HCT116 (cell line): Measurements from ENCODE around the gene TEX101. TPM values are rescaled to one million over a fixed set of nuclear protein-coding genes. Genes with fewer than 3 reads are reported as not detected.

Experiments used
- ATAC-seq: fragments of 200-7000 bp; cut with Tn5 transposase; 2 replicates; pipeline ENCODE4 v1.9.1; 2020; ENCODE audit warnings: mild to moderate bottlenecking, moderate library complexity
- BruUV-seq: library from RNA; stranded (reverse); fragments of 400-500 nt; replicated peaks from 2 replicates; lab custom pipeline; 2021; lab: Mats Ljungman, UMichigan
- CTCF ChIA-PET: fragments of 300-600 bp; sonication (Branson Sonifier 250); formaldehyde crosslinking; loops from one replicate; lab custom pipeline; 2021; ENCODE audit warnings: antibody characterized with exemption; lab: Charles Lee
- POLR2A ChIA-PET: fragments of 300-600, 350-600 bp; sonication (Branson Sonifier 250); formaldehyde crosslinking; loops from one replicate; lab custom pipeline; 2021; ENCODE audit warnings: antibody characterized with exemption; lab: Charles Lee
- RAD21 ChIA-PET, 2 experiments: fragments of 300-600 bp; sonication (Branson Sonifier 250); formaldehyde crosslinking; loops; one replicate each; lab custom pipeline; 2023; ENCODE audit warnings: low total read pairs in 2 of 2; ENCODE audit not compliant: uncharacterized antibody in 2 of 2, unreplicated experiment in 2 of 2, low non-redundant PET in 1 of 2; lab: Charles Lee
- DNase-seq: peaks from one replicate; pipeline ENCODE4 v3.0.0-alpha.2; 2010; ENCODE audit warnings: low read depth, low spot score
- H2AFZ ChIP-seq: fragments of 200-600 bp; shearing (Covaris generic), sonication (generic); 2 replicates; pipeline ENCODE4 v1.6.1; 2017; ENCODE audit warnings: low read depth, mixed run types, mixed read lengths, antibody characterized with exemption, low read length; ENCODE audit not compliant: poor library complexity, severe bottlenecking
- H3K27ac ChIP-seq: 2 replicates; pipeline ENCODE4 v1.5.1; 2012; ENCODE audit warnings: low read depth, low read length
- H3K27me3 ChIP-seq: fragments of 200-600 bp; sonication (generic); 2 replicates; pipeline ENCODE4 v1.6.1; 2016; ENCODE audit warnings: mixed run types, low read length, mixed read lengths; ENCODE audit not compliant: insufficient read depth
- H3K36me3 ChIP-seq, 2 experiments: fragments of 200-500 bp in 1 of 2; fragments of 200-600 bp in 1 of 2; sonication (Bioruptor generic) in 1 of 2; sonication (generic) in 1 of 2; 2 replicates each; pipeline versions ENCODE4 v1.5.1 to v1.6.1; 2014 to 2016; ENCODE audit warnings: low read length in 2 of 2, inconsistent platforms in 1 of 2, mixed read lengths in 1 of 2, mixed run types in 1 of 2; ENCODE audit not compliant: insufficient read depth in 2 of 2, control insufficient read depth in 1 of 2
- H3K4me1 ChIP-seq, 2 experiments: fragments of 200-600 bp in 1 of 2; sonication (generic) in 1 of 2; 2 replicates each; pipeline versions ENCODE4 v1.5.1 to v1.6.1; 2012 to 2017; ENCODE audit warnings: low read length in 2 of 2, inconsistent platforms in 1 of 2, mild to moderate bottlenecking in 1 of 2, mixed read lengths in 1 of 2, mixed run types in 1 of 2, moderate library complexity in 1 of 2; ENCODE audit not compliant: insufficient read depth in 2 of 2, control insufficient read depth in 1 of 2
- H3K4me2 ChIP-seq: fragments of 200-600 bp; sonication (generic); 2 replicates; pipeline ENCODE4 v1.6.1; 2017; ENCODE audit warnings: mixed run types, low read length, mixed read lengths
- H3K4me3 ChIP-seq, 2 experiments: fragments of 200-600 bp in 1 of 2; sonication (generic) in 1 of 2; replicated peaks in 1 of 2; 2 replicates each; pipeline ENCODE4 v1.5.1; 2011 to 2016; ENCODE audit warnings: low read length in 2 of 2, control low read depth in 1 of 2, low read depth in 1 of 2, mild to moderate bottlenecking in 1 of 2, mixed read lengths in 1 of 2, mixed run types in 1 of 2
- H3K79me2 ChIP-seq: fragments of 200-600 bp; sonication (generic); 2 replicates; pipeline ENCODE4 v1.6.1; 2017; ENCODE audit warnings: mild to moderate bottlenecking, mixed run types, low read length, moderate library complexity, mixed read lengths; ENCODE audit not compliant: insufficient read depth
- H3K9ac ChIP-seq: fragments of 200-600 bp; sonication (generic); 2 replicates; pipeline ENCODE4 v1.6.1; 2016; ENCODE audit warnings: low read length, mixed read lengths
- H3K9me2 ChIP-seq: fragments of 200-600 bp; sonication (generic), shearing (Covaris generic); 2 replicates; pipeline ENCODE4 v1.6.1; 2017; ENCODE audit warnings: mixed run types, mild to moderate bottlenecking, moderate library complexity; ENCODE audit not compliant: insufficient read depth
- H3K9me3 ChIP-seq, 2 experiments: fragments of 200-500 bp in 1 of 2; fragments of 200-600 bp in 1 of 2; sonication (Bioruptor generic) in 1 of 2; sonication (generic) in 1 of 2; 2 replicates each; pipeline ENCODE4 v1.6.1; 2014 to 2017; ENCODE audit warnings: low read length in 2 of 2, mixed read lengths in 2 of 2, inconsistent platforms in 1 of 2, low read depth in 1 of 2, mild to moderate bottlenecking in 1 of 2, mixed run types in 1 of 2, moderate library complexity in 1 of 2; ENCODE audit not compliant: control insufficient read depth in 1 of 2, insufficient read depth in 1 of 2
- H4K20me1 ChIP-seq: fragments of 200-600 bp; sonication (generic), shearing (Covaris generic); 2 replicates; pipeline ENCODE4 v1.6.1; 2017; ENCODE audit warnings: mixed run types, mild to moderate bottlenecking, moderate library complexity; ENCODE audit not compliant: insufficient read depth
- CBX3 ChIP-seq: IDR thresholded peaks from 2 replicates; pipeline ENCODE4 v1.6.1; 2012; ENCODE audit warnings: low read depth
- EGR1 ChIP-seq: IDR thresholded peaks from 2 replicates; pipeline ENCODE4 v1.6.1; 2012; ENCODE audit warnings: low read depth
- EZH2phosphoT487 ChIP-seq: fragments of 200-600 bp; IDR thresholded peaks from 2 replicates; pipeline ENCODE4 v1.6.1; 2018; ENCODE audit warnings: antibody characterized with exemption, borderline replicate concordance
- FOSL1 ChIP-seq: IDR thresholded peaks from 2 replicates; pipeline ENCODE4 v1.6.1; 2012; ENCODE audit warnings: low read depth
- JUND ChIP-seq: IDR thresholded peaks from 2 replicates; pipeline ENCODE4 v1.6.1; 2012
- POLR2A ChIP-seq: IDR thresholded peaks from 2 replicates; pipeline ENCODE4 v1.7.0; 2011; ENCODE audit warnings: borderline replicate concordance; ENCODE audit not compliant: insufficient read depth, insufficient read length; ENCODE audit errors: extremely low read depth
- POLR2AphosphoS5 ChIP-seq: IDR thresholded peaks from 2 replicates; pipeline ENCODE4 v1.6.1; 2011; ENCODE audit warnings: mild to moderate bottlenecking, low read depth, low read length, moderate library complexity
- SIN3A ChIP-seq: IDR thresholded peaks from 2 replicates; pipeline ENCODE4 v1.6.1; 2012; ENCODE audit warnings: low read depth
- SP1 ChIP-seq: IDR thresholded peaks from 2 replicates; pipeline ENCODE4 v1.6.1; 2012; ENCODE audit warnings: low read depth
- TCF7L2 ChIP-seq: IDR thresholded peaks from 2 replicates; pipeline ENCODE4 v1.7.0; 2011; ENCODE audit warnings: borderline replicate concordance, inconsistent platforms; ENCODE audit not compliant: insufficient read depth, insufficient read length; ENCODE audit errors: extremely low read depth
- YY1 ChIP-seq: IDR thresholded peaks from 2 replicates; pipeline ENCODE4 v1.6.1; 2011; ENCODE audit warnings: low read length, low read depth, moderate library complexity, mild to moderate bottlenecking; ENCODE audit not compliant: insufficient replicate concordance; ENCODE audit errors: extremely low read depth
- ZNF274 ChIP-seq: fragments of 200-500 bp; sonication (Bioruptor generic); IDR thresholded peaks from 2 replicates; pipeline ENCODE4 v1.6.1; 2014; ENCODE audit warnings: mild to moderate bottlenecking, low read depth, low read length, inconsistent platforms
- intact Hi-C: fragments of 100-400 bp; cut with micrococcal nuclease; formaldehyde crosslinking; loops from 2 replicates; pipeline ENCODE4 v1.10.0; 2022
- total RNA-seq: library from RNA; stranded (reverse); gene quantifications from one replicate; pipeline ENCODE4 v1.2.1, GENCODE V29; 2021; ENCODE audit not compliant: unreplicated experiment
- TF ChIP-seq, protein P1 (sequence below), 3 experiments: fragments of 200-600 bp in 1 of 3; sonication (generic) in 1 of 3; IDR thresholded peaks in 2 of 3; conservative IDR thresholded peaks in 1 of 3; 2 replicates each; pipeline ENCODE4 v1.5.1; 2012 to 2017; ENCODE audit warnings: low read depth in 2 of 3, low read length in 2 of 3, antibody characterized with exemption in 1 of 3, borderline replicate concordance in 1 of 3, control low read depth in 1 of 3, mild to moderate bottlenecking in 1 of 3, mixed read lengths in 1 of 3, mixed run types in 1 of 3, moderate library complexity in 1 of 3; ENCODE audit not compliant: insufficient read depth in 1 of 3
- TF ChIP-seq, protein P2 (sequence below): IDR thresholded peaks from 2 replicates; pipeline ENCODE4 v1.6.1; 2012
- TF ChIP-seq, protein P3 (sequence below): IDR thresholded peaks from 2 replicates; pipeline ENCODE4 v1.6.1; 2012; ENCODE audit warnings: low read depth

TEX101 gene
- total RNA-seq, 1 experiment from 2014 or later: not detected

DNA sequence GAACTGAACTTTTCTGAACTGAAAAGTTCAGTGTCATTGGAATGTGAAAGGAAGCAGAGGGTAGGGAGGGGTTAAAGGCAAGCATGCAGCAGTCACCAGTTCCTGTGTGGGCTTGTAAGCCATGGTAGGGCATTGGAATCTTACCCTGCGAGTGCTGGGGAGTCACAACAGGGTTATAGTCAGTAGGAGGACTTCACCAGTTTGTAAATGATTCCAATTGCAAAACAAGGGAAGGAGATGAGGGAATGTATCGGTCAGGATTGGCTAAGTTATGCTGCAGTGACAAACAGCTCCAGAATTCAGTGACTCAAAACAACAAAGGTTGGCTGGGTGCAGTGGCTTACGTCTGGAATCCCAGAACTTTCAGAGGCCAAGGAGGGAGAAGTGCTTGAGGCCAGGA is 37.9 kb downstream of the TEX101 start:
- H3K27me3 ChIP-seq: no peaks in the 10 kb centered on the region
- DNase-seq (no peak), ATAC-seq (no peak)
- intact Hi-C loops: no loop called here
- no peaks in the 10 kb centered on the region for H3K4me1 ChIP-seq
- POLR2A ChIA-PET: no interaction called here
- H3K4me2 ChIP-seq: no peak overlapping the region
- no peak overlapping the region for H3K27ac ChIP-seq
- no peak overlapping the region for H3K9ac ChIP-seq
- no TSS peak for BruUV-seq
- peaks cover 0 to 6% of the 10 kb centered on the region in 2 experiments; a peak in 1 of 4 replicates for H3K9me3 ChIP-seq
- no peaks in the 10 kb centered on the region for H3K79me2 ChIP-seq
- TF ChIP-seq YY1 (no peak), ZNF274 (no peak), POLR2AphosphoS5 (no peak), CBX3 (0 out of 2 replicates have a peak, but pooled peaks have one; percentile 13)
- H4K20me1 ChIP-seq: no peaks in the 10 kb centered on the region
- no peak overlapping the region for H2AFZ ChIP-seq
- no peaks in the 10 kb centered on the region for H3K36me3 ChIP-seq
- CTCF ChIA-PET: no interaction called here
- no peaks in the 10 kb centered on the region for H3K9me2 ChIP-seq
- RAD21 ChIA-PET: no interaction called here
- H3K4me3 ChIP-seq: no peak overlapping the region

DNA sequence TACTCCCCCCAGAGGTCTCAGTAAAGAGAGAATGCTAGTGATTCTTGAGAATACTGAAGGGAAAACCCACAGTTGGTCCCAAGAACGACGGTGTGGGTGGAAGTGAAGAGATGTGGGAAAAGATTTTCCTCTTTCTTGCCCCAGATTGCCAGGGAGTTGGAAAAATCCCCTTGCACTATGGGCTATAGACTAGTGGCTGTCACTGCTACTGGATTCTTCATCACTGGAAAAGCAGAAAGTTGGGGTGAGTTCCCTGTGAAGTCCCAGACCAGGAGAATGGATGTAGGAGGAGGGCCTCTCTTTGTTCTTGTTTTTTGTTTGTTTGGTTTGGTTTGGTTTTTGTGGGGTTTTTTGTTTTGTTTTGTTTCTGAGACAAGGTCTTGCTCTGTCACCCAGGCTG is 39.3 kb downstream of the TEX101 start:
- DNase-seq: no peak
- Histone ChIP-seq H3K79me2 (no peaks in the 10 kb centered on the region), H3K9me3 (peaks cover 0 to 6% of the 10 kb centered on the region in 2 experiments; a peak in 1 of 4 replicates), H3K27me3 (no peaks in the 10 kb centered on the region), H4K20me1 (no peaks in the 10 kb centered on the region)
- CTCF ChIA-PET: no interaction called here
- TF ChIP-seq FOSL1 (no peak), TCF7L2 (no peak), CBX3 (no peak), ZNF274 (no peak), POLR2A (no peak), POLR2AphosphoS5 (no peak), EZH2phosphoT487 (no peak), JUND (no peak), SP1 (no peak), EGR1 (no peak), YY1 (no peak), SIN3A (no peak)
- TF ChIP-seq, protein P1, sequence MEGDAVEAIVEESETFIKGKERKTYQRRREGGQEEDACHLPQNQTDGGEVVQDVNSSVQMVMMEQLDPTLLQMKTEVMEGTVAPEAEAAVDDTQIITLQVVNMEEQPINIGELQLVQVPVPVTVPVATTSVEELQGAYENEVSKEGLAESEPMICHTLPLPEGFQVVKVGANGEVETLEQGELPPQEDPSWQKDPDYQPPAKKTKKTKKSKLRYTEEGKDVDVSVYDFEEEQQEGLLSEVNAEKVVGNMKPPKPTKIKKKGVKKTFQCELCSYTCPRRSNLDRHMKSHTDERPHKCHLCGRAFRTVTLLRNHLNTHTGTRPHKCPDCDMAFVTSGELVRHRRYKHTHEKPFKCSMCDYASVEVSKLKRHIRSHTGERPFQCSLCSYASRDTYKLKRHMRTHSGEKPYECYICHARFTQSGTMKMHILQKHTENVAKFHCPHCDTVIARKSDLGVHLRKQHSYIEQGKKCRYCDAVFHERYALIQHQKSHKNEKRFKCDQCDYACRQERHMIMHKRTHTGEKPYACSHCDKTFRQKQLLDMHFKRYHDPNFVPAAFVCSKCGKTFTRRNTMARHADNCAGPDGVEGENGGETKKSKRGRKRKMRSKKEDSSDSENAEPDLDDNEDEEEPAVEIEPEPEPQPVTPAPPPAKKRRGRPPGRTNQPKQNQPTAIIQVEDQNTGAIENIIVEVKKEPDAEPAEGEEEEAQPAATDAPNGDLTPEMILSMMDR (IDR thresholded peaks at IDR 0.05 in 2 of 3, conservative IDR thresholded peaks at IDR 0.05 in 1 of 3; ENCODE audit: borderline replicate concordance in 1 of 3, insufficient read depth in 1 of 3, low read depth in 2 of 3, low read length in 2 of 3): no peak
- TF ChIP-seq, protein P2, sequence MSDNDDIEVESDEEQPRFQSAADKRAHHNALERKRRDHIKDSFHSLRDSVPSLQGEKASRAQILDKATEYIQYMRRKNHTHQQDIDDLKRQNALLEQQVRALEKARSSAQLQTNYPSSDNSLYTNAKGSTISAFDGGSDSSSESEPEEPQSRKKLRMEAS: no peak
- TF ChIP-seq, protein P3, sequence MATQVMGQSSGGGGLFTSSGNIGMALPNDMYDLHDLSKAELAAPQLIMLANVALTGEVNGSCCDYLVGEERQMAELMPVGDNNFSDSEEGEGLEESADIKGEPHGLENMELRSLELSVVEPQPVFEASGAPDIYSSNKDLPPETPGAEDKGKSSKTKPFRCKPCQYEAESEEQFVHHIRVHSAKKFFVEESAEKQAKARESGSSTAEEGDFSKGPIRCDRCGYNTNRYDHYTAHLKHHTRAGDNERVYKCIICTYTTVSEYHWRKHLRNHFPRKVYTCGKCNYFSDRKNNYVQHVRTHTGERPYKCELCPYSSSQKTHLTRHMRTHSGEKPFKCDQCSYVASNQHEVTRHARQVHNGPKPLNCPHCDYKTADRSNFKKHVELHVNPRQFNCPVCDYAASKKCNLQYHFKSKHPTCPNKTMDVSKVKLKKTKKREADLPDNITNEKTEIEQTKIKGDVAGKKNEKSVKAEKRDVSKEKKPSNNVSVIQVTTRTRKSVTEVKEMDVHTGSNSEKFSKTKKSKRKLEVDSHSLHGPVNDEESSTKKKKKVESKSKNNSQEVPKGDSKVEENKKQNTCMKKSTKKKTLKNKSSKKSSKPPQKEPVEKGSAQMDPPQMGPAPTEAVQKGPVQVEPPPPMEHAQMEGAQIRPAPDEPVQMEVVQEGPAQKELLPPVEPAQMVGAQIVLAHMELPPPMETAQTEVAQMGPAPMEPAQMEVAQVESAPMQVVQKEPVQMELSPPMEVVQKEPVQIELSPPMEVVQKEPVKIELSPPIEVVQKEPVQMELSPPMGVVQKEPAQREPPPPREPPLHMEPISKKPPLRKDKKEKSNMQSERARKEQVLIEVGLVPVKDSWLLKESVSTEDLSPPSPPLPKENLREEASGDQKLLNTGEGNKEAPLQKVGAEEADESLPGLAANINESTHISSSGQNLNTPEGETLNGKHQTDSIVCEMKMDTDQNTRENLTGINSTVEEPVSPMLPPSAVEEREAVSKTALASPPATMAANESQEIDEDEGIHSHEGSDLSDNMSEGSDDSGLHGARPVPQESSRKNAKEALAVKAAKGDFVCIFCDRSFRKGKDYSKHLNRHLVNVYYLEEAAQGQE: no peak
- TF ChIP-seq, all 23 proteins: peak for 0
- ChIA-PET RAD21 (no interaction called here), POLR2A (no interaction called here)
- Histone ChIP-seq H3K27ac (no peak overlapping the region), H3K4me2 (no peak overlapping the region), H2AFZ (no peak overlapping the region), H3K9ac (no peak overlapping the region), H3K9me2 (no peaks in the 10 kb centered on the region), H3K4me1 (no peaks in the 10 kb centered on the region), H3K36me3 (no peaks in the 10 kb centered on the region), H3K4me3 (no peak overlapping the region)
- BruUV-seq: no TSS peak
- intact Hi-C loops: no loop called here
- no peak for ATAC-seq
